DND-41 (cell line): ENCODE data around the gene ADAM33.

Source experiments
- EZH2 ChIP-seq: IDR thresholded peaks from 3 replicates; pipeline ENCODE4 v1.6.1; 2012; ENCODE audit warnings: borderline replicate concordance, low read depth, mild to moderate bottlenecking, moderate library complexity, low read length, inconsistent platforms; ENCODE audit not compliant: severe bottlenecking
- TF ChIP-seq, protein P1 (sequence below): IDR thresholded peaks from 2 replicates; pipeline ENCODE4 v1.5.1; 2012; ENCODE audit warnings: borderline replicate concordance, low read length, moderate library complexity, mild to moderate bottlenecking; ENCODE audit not compliant: poor library complexity, severe bottlenecking; ENCODE audit errors: extremely low read depth

DNA sequence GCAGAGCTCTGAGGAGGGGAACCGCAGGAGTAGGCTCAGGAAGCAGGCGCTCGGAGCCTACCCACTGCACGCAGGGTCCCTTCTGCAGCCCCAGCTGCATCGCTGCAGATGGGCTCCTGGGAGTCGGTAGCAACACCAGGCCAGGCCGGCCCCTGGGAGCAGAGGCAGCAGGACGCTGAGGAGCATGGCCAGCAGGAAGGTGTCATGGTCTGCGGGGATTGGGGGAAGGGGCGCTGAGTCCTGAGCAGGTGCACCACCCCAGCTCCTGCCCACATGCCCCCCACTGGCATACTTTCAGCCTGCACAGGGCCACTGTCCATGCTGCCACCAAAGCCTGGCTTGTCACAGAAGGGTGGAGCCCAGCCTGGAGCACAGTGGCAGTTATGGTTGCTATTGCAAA lies 10.9 kb downstream of the ADAM33 start:
- TF ChIP-seq, protein P1, sequence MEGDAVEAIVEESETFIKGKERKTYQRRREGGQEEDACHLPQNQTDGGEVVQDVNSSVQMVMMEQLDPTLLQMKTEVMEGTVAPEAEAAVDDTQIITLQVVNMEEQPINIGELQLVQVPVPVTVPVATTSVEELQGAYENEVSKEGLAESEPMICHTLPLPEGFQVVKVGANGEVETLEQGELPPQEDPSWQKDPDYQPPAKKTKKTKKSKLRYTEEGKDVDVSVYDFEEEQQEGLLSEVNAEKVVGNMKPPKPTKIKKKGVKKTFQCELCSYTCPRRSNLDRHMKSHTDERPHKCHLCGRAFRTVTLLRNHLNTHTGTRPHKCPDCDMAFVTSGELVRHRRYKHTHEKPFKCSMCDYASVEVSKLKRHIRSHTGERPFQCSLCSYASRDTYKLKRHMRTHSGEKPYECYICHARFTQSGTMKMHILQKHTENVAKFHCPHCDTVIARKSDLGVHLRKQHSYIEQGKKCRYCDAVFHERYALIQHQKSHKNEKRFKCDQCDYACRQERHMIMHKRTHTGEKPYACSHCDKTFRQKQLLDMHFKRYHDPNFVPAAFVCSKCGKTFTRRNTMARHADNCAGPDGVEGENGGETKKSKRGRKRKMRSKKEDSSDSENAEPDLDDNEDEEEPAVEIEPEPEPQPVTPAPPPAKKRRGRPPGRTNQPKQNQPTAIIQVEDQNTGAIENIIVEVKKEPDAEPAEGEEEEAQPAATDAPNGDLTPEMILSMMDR: no peak
- TF ChIP-seq EZH2: no peak
